Lung microvascular endothelial cell (primary cell): ENCODE data around the gene MARS1. TPM values are rescaled to one million over a fixed set of nuclear protein-coding genes. Genes with fewer than 3 reads are reported as not detected.
"Not testable (repeated sequence)": the region's sequence is repeated elsewhere in the genome, so short reads cannot be mapped to it uniquely, and the experiment has no call there.

Experiments used
- DNase-seq, 2 donors: peaks; one replicate each; pipeline versions ENCODE4 v3.0.0 to v3.0.0-alpha.2; 2010; ENCODE audit warnings: low read depth in 2 of 2
- total RNA-seq: library from RNA; depleted of rRNA; stranded (reverse); fragments of >200 nt; gene quantifications from 2 replicates; pipeline ENCODE4 v1.2.1, GENCODE V29; 2014

The MARS1 gene
- total RNA-seq, 1 donor from 2014 or later: 123 TPM

DNA sequence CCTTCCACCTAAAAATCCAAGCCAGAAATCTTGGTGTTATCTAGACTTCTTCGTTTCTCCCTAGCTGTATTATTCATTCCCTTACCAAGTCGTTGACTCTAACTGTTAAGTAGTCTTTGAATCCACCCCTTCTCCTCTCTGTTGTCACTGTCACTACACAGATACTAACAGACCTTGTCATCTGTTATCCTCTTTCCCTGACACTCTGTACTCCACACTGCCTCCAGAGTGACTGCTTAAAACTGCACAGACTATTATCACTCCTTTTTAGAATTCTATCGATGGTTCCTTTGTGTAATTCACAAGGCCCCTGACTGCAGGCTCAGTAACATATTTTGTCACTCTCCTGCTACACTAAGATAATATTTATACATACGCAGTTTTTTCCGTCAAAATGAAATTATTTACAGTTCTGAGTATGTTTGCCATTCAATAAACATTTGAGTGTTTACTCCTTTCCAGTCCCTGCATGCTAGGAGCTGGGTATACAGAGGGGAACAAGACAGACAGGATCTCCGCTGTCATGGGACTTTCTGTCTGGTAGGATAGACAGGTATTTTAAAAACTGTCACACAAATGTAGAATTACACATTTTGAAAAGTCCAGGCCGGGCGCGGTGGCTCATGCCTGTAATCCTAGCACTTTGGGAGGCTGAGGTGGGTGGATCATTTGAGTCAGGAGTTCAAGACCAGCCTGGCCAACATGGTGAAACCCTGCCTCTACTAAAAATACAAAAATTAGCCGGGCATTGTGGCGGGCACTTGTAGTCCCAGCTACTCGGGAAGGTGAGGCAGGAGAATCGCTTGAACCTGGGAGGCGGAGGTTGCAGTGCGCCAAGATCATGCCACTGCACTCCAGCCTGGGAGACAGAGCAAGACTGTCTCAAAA lies 3.8 kb downstream of the MARS1 start:
- peak in 1 of 2 donors; percentile 33 for DNase-seq

DNA sequence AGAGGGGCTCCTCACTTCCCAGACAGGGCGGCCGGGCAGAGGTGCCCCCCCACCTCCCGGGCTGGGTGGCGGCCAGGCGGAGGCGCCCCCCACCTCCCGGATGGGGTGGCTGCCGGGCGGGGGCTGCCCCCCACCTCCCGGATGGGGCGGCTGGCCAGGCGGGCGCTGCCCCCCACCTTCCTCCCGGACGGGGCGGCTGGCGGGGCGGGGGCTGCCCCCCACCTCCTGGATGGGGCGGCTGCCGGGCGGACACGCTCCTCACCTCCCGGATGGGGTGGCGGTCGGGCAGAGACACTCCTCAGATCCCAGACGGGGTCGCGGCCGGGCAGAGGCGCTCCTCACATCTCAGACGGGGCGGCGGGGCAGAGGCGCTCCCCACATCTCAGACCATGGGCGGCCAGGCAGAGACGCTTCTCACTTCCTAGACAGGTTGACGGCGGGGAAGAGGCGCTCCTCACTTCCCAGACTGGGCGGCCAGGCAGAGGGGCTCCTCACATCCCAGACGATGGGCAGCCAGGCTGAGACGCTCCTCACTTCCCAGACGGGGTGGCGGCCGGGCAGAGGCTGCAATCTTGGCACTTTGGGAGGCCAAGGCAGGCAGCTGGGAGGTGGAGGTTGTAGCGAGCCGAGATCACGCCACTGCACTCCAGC lies 7.3 kb downstream of the MARS1 start:
- DNase-seq: not testable (repeated sequence)

DNA sequence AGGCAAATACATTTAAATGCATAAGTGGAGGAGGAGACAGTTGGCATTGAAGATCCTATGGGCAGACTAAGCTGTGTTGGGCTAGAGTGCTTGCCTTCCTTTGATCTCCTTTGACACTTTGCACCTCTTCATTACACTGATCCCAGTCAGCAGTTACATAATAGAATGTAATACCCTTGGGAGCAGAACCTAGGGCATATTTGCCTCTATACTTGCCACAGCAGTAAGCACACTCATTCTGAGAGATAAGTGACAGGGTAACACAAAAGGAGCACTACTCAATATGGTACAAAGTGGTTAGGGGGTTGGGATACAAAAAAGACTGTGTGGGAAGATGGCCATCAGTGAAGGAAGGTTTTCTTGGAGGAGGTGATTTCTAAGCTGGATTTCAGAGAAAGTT lies 9.0 kb downstream of the MARS1 start:
- no peak for DNase-seq

DNA sequence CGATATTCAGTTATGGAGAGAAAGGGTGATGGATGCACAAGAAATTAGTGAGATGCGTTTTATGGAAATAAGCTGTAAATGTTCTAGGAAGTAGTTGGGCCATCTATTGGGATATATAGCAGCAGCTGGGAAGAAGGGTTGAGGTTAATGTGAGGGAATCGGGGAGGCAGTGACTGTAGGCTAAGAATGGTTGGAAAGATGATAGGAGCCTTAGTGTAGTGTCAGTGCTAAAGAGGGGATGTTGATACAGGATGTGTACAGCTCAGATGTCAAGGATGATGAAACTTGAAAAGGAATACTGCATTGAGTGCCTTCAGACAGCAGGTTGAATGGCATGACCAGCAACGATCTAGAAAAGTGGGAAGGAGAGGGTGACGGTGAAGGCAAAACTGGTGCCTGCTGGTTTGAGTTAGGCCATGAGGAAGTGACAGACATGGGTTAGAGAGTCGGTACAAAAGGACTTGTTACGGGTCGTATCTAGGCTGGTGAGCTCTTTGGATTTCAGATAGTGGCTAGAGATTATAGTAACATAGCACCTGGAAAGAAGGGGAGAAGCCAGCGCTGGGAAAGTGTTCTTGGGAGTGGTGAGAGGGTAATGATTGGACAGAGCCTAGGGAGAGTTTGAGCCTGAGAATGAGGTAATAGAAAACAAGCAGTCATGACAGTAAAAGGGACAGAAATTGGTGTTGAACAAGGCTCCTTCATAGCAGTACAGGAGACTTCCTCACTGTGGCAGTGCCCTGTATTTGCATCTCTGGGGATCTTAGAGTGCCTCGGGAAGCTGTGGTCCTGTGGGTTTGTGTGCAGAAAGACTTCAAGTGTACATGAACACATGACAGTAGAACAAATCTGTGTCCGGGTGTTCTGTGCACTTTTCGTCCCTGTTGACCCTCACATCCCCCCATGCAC lies 9.6 kb downstream of the MARS1 start:
- DNase-seq: no peak

DNA sequence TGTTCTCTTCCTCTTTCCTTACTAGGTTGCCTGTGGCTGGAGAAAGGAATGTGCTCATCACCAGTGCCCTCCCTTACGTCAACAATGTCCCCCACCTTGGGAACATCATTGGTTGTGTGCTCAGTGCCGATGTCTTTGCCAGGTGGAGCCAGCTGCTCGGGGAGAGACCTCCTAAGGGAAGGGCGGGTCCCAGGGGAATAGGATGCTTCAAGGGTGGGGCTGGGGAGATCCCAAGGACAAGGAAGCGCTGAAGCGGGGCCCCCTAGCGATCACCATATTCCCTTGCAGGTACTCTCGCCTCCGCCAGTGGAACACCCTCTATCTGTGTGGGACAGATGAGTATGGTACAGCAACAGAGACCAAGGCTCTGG lies 10.2 kb downstream of the MARS1 start:
- no peak for DNase-seq

DNA sequence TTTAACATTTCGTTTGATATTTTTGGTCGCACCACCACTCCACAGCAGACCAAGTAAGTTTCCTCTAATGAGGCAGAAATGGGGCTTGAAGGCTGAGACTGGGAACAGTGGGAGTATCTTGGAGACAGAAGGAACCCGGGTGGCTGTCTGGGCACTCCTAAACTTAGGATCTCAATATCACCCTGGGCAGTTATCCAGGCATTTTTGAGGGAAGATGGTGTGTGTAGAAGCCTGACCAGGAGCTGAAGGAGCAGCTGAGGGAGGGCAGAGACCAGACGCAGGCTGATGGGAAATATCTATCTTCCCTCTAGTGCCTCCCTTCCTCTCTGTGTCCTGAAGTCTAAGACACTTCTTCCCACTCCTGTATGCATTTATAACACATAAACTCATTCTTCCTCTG lies 10.7 kb downstream of the MARS1 start:
- DNase-seq: no peak

DNA sequence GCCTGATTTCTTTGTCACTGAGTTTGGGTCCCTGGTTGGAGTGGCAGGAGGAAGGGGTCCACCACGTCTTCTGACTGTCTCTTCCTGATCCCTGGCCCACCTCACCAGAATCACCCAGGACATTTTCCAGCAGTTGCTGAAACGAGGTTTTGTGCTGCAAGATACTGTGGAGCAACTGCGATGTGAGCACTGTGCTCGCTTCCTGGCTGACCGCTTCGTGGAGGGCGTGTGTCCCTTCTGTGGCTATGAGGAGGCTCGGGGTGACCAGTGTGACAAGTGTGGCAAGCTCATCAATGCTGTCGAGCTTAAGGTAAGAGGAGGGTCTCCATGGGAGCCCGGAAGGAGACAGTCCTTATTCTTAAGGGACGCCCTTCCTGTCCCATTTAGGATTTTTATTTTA lies 12.3 kb downstream of the MARS1 start:
- DNase-seq: no peak

DNA sequence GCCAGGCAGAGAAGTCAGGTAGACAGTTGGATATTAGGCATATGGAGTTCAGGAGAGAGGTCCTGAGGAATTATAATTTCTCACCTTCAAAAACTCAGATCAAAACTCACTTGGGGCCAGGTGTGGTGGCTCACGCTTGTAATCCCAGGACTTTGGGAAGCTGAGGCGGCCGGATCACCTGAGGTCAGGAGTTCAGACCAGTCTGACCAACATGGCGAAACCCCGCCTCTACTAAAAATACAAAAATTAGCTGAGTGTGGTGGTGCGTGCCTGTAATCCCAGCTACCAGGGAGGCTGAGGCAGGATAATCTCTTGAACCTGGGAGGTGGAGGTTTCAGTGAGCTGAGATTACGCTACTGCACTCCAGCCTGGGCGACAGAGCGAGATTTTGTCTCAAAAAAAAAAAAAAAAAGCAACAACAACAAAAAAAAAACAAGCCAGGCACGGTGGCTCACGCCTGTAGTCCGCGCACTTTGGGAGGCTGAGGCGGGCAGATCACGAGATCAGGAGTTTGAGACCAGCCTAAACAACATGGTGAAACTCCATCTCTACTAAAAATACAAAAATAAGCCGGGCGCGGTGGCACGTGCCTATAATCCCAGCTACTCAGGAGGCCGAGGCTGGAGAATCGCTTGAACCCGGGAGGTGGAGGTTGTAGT lies 14.6 kb downstream of the MARS1 start:
- not testable (repeated sequence) for DNase-seq

DNA sequence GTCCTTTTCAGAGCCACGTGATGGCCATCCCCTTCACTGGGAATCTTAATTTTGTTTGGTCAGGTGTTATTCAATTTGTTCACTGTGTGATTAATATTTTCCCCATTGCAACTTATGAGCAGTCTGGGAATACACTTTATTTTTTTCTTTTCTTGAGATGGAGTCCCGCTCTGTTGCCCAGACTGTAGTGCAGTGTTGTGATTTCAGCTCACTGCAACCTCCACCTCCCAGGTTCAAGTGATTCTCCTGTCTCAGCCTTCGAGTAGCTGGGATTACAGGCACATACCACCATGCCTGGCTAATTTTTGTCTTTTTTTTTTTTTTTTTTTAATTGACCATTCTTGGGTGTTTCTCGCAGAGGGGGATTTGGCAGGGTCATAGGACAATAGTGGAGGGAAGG lies 18.7 kb downstream of the MARS1 start:
- DNase-seq: not testable (repeated sequence)

DNA sequence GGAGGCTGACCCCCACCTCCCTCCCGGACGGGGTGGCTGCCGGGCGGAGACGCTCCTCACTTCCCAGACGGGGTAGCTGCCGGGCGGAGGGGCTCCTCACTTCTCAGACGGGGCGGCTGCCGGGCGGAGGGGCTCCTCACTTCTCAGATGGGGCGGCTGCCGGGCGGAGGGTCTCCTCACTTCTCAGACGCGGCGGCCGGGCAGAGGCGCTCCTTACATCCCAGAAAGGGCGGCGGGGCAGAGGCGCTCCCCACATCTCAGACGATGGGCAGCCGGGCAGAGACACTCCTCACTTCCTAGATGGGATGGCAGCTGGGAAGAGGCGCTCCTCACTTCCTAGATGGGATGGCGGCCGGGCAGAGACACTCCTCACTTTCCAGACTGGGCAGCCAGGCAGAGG lies 19.9 kb downstream of the MARS1 start:
- not testable (repeated sequence) for DNase-seq

DNA sequence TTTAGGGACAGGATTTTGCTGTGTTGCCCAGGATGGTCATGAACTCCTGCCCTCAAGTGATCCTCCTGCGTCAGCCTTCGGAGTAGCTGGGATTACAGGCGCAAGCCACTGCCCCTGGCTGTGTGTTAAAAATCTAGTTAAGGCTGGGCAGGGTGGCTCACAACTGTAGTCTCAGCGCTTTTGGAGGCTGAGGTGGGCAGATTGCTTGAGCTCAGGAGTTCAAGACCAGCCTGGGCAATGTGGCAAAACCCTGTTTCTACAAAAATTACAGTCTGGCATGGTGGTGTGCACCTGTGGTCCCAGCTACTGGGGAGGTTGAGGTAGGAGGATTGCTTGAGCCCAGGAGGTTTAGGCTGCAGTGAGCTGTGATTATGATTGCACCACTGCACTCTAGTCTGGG lies 23.3 kb downstream of the MARS1 start:
- no peak for DNase-seq

DNA sequence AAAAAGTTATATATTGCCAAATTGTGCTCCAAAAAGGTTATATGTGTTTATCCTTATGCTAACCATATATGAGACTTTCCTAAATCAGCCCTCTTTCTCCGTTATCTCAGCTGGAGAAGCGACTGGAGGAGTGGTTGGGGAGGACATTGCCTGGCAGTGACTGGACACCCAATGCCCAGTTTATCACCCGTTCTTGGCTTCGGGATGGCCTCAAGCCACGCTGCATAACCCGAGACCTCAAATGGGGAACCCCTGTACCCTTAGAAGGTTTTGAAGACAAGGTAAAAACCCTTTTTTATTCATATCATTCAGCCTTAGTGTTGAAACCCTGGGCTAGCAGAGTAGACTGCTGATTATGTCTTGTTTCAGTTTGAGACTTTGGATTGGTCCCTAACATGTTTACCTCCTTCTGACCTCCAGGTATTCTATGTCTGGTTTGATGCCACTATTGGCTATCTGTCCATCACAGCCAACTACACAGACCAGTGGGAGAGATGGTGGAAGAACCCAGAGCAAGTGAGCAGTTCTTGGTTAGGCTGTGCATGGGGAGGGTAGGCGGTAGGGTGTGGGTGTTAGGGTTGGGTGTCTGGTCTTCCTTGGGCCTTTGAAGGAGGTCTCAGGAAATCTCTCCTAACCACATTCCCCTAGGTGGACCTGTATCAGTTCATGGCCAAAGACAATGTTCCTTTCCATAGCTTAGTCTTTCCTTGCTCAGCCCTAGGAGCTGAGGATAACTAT lies 23.9 kb downstream of the MARS1 start:
- no peak for DNase-seq

DNA sequence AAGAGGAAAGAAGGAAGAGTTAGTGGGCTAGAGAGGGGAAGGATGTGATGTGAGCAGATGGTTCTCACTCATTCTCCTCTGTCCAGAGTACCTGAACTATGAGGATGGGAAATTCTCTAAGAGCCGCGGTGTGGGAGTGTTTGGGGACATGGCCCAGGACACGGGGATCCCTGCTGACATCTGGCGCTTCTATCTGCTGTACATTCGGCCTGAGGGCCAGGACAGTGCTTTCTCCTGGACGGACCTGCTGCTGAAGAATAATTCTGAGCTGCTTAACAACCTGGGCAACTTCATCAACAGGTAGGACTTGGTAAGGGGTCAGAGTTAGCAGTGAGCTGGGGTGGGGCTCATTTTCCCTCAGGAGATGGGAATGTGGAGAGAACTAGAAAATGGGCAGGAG lies 24.8 kb downstream of the MARS1 start:
- DNase-seq: no peak

DNA sequence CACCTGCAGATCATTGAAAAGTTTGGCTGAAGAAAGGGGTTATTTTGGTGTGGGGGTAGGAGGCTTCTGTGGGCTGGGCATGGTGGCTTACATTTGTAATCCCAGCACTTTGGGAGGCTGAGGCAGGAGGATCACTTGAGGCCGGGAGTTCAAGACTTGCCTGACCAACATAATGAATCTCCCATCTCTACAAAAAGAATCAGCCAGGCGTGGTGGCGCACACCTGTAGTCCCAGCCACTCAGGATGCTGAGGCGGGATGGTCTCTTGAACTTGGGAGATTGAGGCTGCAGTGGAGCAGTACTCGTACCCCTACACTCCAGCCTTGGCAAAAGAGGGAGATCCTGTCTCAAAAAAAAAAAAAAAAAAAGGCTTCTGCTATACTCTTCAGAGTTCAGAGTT lies 25.4 kb downstream of the MARS1 start:
- DNase-seq: no peak

DNA sequence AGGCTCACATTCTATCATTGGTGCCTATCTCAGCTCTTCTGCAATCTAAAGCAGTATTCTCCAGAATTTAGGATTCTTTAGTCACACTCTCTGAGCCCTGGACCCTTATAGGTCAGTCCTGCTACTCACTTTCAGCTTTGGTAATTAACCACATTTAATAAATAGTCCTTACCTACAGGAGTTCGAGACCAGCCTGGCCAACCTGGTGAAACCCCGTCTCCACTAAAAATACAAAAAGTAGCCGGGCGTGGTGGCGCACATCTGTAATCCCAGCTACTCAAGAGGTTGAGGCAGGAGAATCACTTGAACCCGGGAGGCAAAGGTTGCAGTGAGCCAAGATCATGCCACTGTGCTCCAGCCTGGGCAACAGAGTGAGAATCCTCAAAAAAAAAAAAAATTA lies 25.8 kb downstream of the MARS1 start:
- DNase-seq: not testable (repeated sequence)

DNA sequence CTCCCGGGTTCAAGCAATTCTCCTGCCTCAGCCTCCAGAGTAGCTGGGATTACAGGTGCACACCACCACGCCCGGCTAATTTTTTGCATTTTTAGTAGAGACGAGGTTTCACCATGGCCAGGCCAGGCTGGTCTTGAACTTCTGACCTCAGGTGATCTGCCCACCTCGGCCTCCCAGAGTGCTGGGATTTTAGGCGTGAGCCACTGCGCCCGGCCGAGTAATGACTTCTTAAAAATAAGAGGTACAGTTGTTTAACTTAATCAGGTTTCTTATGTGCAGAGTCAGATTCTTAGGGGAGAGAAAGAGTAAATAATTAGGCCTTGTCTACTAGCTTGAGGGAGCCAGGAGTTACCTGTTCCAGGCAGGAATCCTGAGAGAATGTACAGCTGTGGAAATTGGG lies 26.4 kb downstream of the MARS1 start:
- not testable (repeated sequence) for DNase-seq

DNA sequence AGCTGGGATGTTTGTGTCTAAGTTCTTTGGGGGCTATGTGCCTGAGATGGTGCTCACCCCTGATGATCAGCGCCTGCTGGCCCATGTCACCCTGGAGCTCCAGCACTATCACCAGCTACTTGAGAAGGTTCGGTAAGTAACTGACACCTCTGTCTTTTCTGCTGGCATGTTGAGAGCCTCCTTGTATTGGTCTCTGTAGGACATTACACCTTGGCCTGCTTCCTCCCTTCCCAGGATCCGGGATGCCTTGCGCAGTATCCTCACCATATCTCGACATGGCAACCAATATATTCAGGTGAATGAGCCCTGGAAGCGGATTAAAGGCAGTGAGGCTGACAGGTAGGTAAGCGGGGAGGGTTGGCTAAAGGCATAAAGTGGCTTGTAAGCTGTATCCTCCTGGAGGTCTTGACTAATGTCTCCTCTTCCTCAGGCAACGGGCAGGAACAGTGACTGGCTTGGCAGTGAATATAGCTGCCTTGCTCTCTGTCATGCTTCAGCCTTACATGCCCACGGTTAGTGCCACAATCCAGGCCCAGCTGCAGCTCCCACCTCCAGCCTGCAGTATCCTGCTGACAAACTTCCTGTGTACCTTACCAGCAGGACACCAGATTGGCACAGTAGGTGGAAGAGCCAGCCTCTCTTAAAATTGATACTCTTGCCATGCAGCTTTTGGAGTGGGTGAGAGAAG lies 27.0 kb downstream of the MARS1 start:
- DNase-seq: no peak

DNA sequence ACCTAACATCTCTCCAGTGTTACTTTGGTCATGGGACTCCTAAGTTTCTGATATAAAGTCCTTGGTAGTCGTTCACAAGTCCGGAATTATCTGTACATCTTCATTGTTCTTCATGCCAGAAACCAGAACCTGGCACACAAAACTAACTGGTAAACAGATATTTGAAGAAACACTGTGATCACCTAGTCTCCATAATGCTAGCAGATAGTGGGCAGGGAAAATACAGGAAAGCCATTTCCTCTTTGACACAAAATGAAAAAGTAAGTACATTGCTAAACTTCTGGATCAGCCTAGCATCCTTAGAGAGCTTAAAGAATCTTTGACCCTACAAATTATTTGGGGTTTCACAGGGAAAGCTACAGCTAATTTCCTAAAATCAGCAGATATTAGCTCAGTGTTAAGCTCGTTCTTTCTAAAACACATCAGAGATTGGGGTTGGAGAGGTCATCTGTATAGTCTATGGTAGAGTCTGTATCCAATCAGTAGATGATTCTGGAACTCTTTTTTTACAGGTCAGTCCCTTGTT lies 27.6 kb downstream of the MARS1 start:
- DNase-seq: no peak

DNA sequence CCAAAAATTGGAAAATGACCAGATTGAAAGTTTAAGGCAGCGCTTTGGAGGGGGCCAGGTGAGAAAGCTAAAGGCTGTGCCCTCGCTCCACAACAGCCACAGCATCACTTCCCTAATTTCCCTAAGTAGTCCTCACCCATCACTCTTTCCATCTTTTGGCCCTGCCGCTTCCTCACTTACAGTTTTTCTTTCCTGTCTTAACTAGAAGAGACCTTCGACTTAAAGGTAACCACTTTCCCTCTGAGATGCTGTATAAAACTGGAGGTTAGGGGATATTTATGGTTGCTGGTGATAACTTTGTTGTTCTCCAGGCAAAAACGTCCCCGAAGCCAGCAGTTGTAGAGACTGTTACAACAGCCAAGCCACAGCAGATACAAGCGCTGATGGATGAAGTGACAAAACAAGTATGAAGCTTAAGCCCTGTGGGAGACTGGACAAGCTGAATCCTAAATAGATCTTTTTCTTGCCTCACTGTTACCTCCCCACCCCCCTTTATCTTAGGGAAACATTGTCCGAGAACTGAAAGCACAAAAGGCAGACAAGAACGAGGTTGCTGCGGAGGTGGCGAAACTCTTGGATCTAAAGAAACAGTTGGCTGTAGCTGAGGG lies 28.2 kb downstream of the MARS1 start:
- no peak for DNase-seq
